ENCODE data around the gene ERP44.

DNA sequence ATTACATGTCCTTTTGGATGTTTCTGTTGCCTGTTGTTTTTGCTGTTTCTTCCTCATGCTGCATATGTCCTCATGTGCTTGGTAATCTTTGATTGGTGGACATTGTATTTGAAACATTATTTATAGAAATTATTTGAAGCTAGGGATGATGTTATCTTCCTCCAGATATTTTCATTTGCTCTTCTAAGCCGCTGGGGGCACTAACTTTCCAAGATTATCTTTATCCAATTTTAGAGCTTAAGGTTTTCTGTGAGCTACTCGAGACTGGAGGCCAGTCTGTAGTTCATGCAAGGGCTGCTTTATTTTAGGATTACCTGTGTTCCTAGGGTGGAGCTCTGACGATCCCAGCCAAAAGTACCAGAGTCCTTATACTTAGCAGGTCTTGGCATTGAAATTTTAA, 151.4 kb downstream of the ERP44 start:
- TF ChIP-seq POLR2AphosphoS5 (IDR thresholded peaks at IDR 0.05; ENCODE audit: low read depth, low read length) (no peak), RAD21 (IDR thresholded peaks at IDR 0.05; ENCODE audit: low read depth) (no peak), EGR1 (IDR thresholded peaks at IDR 0.05; ENCODE audit: low read depth) (no peak), ELF1 (IDR thresholded peaks at IDR 0.05; ENCODE audit: borderline replicate concordance, low read depth) (no peak), YY1 (IDR thresholded peaks at IDR 0.05; ENCODE audit: extremely low read depth, insufficient replicate concordance, low read depth, low read length) (no peak)
- TF ChIP-seq, protein P1, sequence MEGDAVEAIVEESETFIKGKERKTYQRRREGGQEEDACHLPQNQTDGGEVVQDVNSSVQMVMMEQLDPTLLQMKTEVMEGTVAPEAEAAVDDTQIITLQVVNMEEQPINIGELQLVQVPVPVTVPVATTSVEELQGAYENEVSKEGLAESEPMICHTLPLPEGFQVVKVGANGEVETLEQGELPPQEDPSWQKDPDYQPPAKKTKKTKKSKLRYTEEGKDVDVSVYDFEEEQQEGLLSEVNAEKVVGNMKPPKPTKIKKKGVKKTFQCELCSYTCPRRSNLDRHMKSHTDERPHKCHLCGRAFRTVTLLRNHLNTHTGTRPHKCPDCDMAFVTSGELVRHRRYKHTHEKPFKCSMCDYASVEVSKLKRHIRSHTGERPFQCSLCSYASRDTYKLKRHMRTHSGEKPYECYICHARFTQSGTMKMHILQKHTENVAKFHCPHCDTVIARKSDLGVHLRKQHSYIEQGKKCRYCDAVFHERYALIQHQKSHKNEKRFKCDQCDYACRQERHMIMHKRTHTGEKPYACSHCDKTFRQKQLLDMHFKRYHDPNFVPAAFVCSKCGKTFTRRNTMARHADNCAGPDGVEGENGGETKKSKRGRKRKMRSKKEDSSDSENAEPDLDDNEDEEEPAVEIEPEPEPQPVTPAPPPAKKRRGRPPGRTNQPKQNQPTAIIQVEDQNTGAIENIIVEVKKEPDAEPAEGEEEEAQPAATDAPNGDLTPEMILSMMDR (IDR thresholded peaks at IDR 0.05 in 2 of 3, conservative IDR thresholded peaks at IDR 0.05 in 1 of 3; ENCODE audit: borderline replicate concordance in 1 of 3, insufficient read depth in 1 of 3, low read depth in 2 of 3, low read length in 2 of 3) = no peak

Data from HCT116 (cell line).